Thoracic aorta (tissue), 2 donors: ENCODE data around the gene GSAP. TPM values are rescaled to one million over a fixed set of nuclear protein-coding genes. Genes with fewer than 3 reads are reported as not detected.

Source experiments
- ATAC-seq: fragments of 150-250 bp; one replicate; pipeline ENCODE4 v1.8.0; 2017; ENCODE audit warnings: low read depth; ENCODE audit not compliant: insufficient number of reproducible peaks, low FRiP score
- DNase-seq: peaks from one replicate; pipeline ENCODE4 v3.0.0-alpha.2; 2020; ENCODE audit warnings: low spot score
- H3K27ac ChIP-seq, 2 donors: fragments of 200-600 bp; sonication (generic); 1 replicate in 1 of 2; 2 replicates in 1 of 2; pipeline ENCODE4 v1.5.1; 2016; ENCODE audit warnings: mild to moderate bottlenecking in 2 of 2, moderate library complexity in 2 of 2
- H3K27me3 ChIP-seq: fragments of 200-600 bp; sonication (generic); replicated peaks from 2 replicates; pipeline ENCODE4 v1.6.0; 2016; ENCODE audit warnings: mild to moderate bottlenecking; ENCODE audit not compliant: insufficient read depth
- H3K36me3 ChIP-seq: fragments of 200-600 bp; sonication (generic); one replicate; pipeline ENCODE4 v1.5.1; 2016
- H3K4me1 ChIP-seq, 2 donors: fragments of 200-600 bp; sonication (generic); 1 replicate in 1 of 2; 2 replicates in 1 of 2; pipeline versions ENCODE4 v1.5.1 to v1.6.0; 2016; ENCODE audit warnings: low read depth in 2 of 2, mild to moderate bottlenecking in 1 of 2; ENCODE audit not compliant: control insufficient read depth in 1 of 2
- H3K4me3 ChIP-seq: fragments of 200-600 bp; sonication (generic); 2 replicates; pipeline ENCODE4 v1.5.1; 2016; ENCODE audit warnings: mild to moderate bottlenecking
- H3K9me3 ChIP-seq: fragments of 200-600 bp; sonication (generic); 2 replicates; pipeline ENCODE4 v1.5.1; 2016
- total RNA-seq, 2 donors: library from RNA; depleted of rRNA; stranded (reverse); fragments of >200 nt; gene quantifications; one replicate each; pipeline versions ENCODE4 v1.1.0 to v1.2.3, GENCODE V29; 2016
- TF ChIP-seq, protein P1 (sequence below): fragments of 200-600 bp; sonication (generic); IDR thresholded peaks from one replicate; pipeline ENCODE4 v1.5.1; 2019; ENCODE audit warnings: antibody characterized with exemption

The GSAP gene
- total RNA-seq, 2 donors from 2014 or later = 19.6 to 22.0 TPM

DNA sequence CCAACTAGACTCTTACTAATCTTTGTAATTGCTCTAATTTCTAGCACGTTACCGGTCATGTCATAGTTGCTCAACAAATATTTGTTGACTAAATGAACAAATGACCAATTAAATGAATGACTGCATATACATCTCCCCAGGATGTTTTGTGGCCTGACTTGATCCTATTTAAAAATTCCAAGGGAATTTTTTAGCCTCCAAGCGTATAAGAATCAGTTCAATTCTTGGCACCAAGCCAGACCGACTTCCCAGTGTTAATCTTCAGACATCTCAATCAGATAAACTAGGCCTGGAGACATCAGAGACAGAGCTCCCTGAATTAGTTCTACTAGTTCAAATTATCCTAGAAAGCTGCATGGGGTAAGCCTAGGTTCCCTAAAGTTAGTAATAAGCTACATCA is 96.0 kb downstream of the GSAP start:
- H3K4me3 ChIP-seq = no peak overlapping the region
- H3K36me3 ChIP-seq = no peaks in the 10 kb centered on the region
- ATAC-seq = no peak
- TF ChIP-seq, protein P1, sequence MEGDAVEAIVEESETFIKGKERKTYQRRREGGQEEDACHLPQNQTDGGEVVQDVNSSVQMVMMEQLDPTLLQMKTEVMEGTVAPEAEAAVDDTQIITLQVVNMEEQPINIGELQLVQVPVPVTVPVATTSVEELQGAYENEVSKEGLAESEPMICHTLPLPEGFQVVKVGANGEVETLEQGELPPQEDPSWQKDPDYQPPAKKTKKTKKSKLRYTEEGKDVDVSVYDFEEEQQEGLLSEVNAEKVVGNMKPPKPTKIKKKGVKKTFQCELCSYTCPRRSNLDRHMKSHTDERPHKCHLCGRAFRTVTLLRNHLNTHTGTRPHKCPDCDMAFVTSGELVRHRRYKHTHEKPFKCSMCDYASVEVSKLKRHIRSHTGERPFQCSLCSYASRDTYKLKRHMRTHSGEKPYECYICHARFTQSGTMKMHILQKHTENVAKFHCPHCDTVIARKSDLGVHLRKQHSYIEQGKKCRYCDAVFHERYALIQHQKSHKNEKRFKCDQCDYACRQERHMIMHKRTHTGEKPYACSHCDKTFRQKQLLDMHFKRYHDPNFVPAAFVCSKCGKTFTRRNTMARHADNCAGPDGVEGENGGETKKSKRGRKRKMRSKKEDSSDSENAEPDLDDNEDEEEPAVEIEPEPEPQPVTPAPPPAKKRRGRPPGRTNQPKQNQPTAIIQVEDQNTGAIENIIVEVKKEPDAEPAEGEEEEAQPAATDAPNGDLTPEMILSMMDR = no peak
- no peaks in the 10 kb centered on the region for H3K27me3 ChIP-seq
- peaks cover 5 to 18% of the 10 kb centered on the region in 2 donors for H3K4me1 ChIP-seq
- no peaks in the 10 kb centered on the region for H3K9me3 ChIP-seq
- no peak overlapping the region for H3K27ac ChIP-seq
- no peak for DNase-seq

DNA sequence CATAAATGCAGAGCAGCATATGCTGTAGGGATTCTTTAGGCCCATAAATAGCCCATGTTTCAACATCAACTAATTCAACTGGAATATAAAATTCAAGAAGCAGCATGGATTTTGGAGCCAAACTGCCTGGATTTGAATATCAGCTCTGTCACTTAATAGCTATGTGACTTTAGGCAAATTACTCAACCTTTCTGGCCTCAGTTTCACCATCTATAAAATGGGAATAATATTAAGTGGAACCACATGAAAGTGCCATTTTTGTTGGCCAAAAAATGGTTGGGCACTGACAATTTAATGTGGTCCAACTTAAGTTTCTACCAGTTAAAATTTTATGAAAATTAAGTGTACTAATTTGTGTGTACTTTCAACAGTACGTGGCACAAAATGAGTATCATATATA is 98.1 kb downstream of the GSAP start:
- peaks cover 12 to 39% of the 10 kb centered on the region in 2 donors for H3K4me1 ChIP-seq
- no peak for DNase-seq
- H3K27ac ChIP-seq = no peak overlapping the region
- no peaks in the 10 kb centered on the region for H3K9me3 ChIP-seq
- H3K27me3 ChIP-seq = no peaks in the 10 kb centered on the region
- H3K4me3 ChIP-seq = no peak overlapping the region
- ATAC-seq = no peak
- H3K36me3 ChIP-seq = no peaks in the 10 kb centered on the region
- TF ChIP-seq, protein P1 = no peak

DNA sequence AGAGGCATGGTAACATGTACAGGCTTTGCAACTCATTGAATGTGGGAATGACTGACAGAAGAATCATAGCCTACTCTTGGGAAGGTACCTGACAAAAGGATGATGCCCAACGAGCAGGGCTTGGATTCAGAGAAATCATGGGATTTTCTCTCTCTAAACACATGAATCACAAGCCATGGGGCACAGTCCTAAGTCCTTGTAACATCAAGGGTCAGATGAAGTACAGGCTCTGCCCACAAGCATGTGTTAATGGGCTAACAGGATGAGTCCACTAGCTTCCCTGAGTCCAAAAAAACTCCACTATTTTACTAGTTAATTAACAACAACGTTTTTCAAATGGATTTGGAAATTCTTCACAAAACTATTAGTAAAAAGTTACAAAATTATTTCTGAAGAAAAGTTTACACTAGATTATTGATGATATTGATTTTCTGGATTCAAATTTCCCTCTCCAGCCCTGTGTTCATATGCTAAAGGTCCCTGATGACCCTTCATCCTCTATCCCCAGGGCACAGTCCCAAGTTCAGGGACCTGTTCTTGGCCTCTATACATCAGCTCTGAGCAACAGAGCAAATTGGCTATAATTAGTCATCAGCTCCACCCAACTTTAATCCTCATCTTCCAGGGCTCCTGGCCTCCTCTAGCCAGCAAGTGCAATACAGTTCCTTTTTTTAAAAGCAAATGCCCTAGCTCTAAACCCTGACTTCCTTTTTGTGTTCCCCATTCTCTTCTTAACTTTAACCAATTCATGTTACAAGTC is 99.8 kb downstream of the GSAP start:
- TF ChIP-seq, protein P1 = no peak
- Histone ChIP-seq H3K27me3 (no peaks in the 10 kb centered on the region), H3K36me3 (no peaks in the 10 kb centered on the region), H3K4me3 (no peak overlapping the region), H3K27ac (no peak overlapping the region), H3K4me1 (peaks cover 14 to 51% of the 10 kb centered on the region in 2 donors), H3K9me3 (no peaks in the 10 kb centered on the region)
- DNase-seq = no peak
- no peak for ATAC-seq

DNA sequence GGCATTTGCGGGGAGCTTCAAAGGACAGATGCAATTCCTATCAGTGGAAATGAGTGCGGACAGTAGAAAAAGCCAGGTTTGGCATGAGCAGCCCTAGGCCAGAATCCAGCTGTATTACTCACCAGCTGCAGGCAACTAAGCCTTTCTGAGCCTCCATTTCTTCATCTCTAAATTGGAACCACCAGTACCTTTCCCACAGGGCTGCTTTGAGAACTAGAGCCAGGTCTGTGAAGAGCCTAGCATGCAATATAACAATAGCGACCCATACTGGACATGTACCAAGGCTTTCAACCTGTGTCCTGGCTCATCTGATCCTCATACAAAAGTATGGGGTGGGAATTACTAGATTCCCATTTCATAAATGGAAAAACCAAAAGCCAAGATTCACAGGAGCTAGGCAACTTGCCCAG is 101.0 kb downstream of the GSAP start:
- Histone ChIP-seq H3K4me3 (no peak overlapping the region), H3K9me3 (no peaks in the 10 kb centered on the region), H3K4me1 (peaks cover 19 to 57% of the 10 kb centered on the region in 2 donors), H3K27ac (peak overlapping the region; percentile 25 to 68), H3K36me3 (no peaks in the 10 kb centered on the region), H3K27me3 (no peaks in the 10 kb centered on the region)
- ATAC-seq = no peak
- DNase-seq = no peak
- TF ChIP-seq, protein P1 = no peak

DNA sequence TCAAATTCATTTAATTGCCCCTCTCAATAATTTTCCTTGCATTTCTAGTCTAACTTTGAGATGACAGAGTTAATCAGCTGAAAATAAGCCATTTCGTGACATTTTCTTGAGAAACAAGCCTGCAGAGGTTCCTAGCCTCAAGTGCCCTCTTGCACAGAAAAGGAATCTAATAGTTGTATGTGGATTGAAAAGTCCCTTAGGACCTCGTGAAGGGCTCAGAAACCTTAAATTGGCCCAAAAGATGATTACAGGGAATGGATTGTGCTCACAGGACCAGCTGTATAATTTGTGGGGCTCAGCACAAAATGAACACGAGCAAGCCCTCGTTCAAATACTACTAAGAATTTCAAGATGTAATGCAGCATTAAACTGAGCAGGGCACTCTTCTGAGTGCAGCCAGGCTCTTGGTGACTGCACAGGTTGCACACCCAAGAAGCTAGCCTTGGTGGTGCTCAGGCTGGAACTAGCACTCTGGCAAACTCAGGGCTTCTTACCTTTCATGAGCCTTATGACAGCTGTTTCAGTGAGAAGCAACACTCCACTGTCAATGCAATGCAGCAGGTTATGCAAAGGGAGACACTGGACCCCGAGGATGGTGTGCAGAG is 102.2 kb downstream of the GSAP start:
- Histone ChIP-seq H3K36me3 (no peaks in the 10 kb centered on the region), H3K9me3 (no peaks in the 10 kb centered on the region), H3K4me1 (peaks cover 19 to 69% of the 10 kb centered on the region in 2 donors), H3K27ac (peak overlapping the region; percentile 25 to 68), H3K27me3 (no peaks in the 10 kb centered on the region), H3K4me3 (no peak overlapping the region)
- DNase-seq (no peak), ATAC-seq (no peak)
- TF ChIP-seq, protein P1 = no peak
